ELR (cell line): Measurements from ENCODE around the gene CLEC17A.
"Not testable (repeated sequence)": the region's sequence is repeated elsewhere in the genome, so short reads cannot be mapped to it uniquely, and the experiment has no call there.

Source experiments
- DNase-seq: peaks from one replicate; pipeline ENCODE4 v3.0.0-alpha.2; 2015; ENCODE audit warnings: low read depth

Gene CLEC17A

GRCh38 chr19:14582894-14583340, at the start of gene CLEC17A:
Gene CLEC17A, plus strand, starts transcription at chr19:14583084. Its CDS starts 77 bp downstream, at chr19:14583161.
- DNase-seq, result no peak

GRCh38 chr19:14533450-14533849, 49.4 kb upstream of the CLEC17A start:
- no peak for DNase-seq

GRCh38 chr19:14536926-14537692, 45.8 kb upstream of the CLEC17A start:
- peak; percentile 55 for DNase-seq

- DNase-seq, result no peak
Observed at GRCh38 chr19:14540741-14541525, 42.0 kb upstream of the CLEC17A start.

GRCh38 chr19:14541979-14542378, 40.9 kb upstream of the CLEC17A start:
- DNase-seq, result not testable (repeated sequence)

- peak; percentile 43 for DNase-seq
Observed at GRCh38 chr19:14542711-14543328, 40.1 kb upstream of the CLEC17A start.

GRCh38 chr19:14544047-14544446, 38.8 kb upstream of the CLEC17A start:
- no peak for DNase-seq

- no peak for DNase-seq
Observed at GRCh38 chr19:14544977-14545715, 37.7 kb upstream of the CLEC17A start.

- DNase-seq, result no peak
Observed at GRCh38 chr19:14545716-14546082, 37.2 kb upstream of the CLEC17A start.

GRCh38 chr19:14550201-14550754, 32.6 kb upstream of the CLEC17A start:
- DNase-seq, result no peak

- peak; percentile 43 for DNase-seq
Observed at GRCh38 chr19:14551134-14552005, 31.5 kb upstream of the CLEC17A start.

GRCh38 chr19:14552006-14552360, 30.9 kb upstream of the CLEC17A start:
- DNase-seq, result not testable (repeated sequence)

GRCh38 chr19:14553042-14553938, 29.6 kb upstream of the CLEC17A start:
- no peak for DNase-seq

- no peak for DNase-seq
Observed at GRCh38 chr19:14553939-14554243, 29.0 kb upstream of the CLEC17A start.

GRCh38 chr19:14554382-14554812, 28.5 kb upstream of the CLEC17A start:
- DNase-seq, result no peak

- DNase-seq, result peak; percentile 72
Observed at GRCh38 chr19:14555918-14556661, 26.8 kb upstream of the CLEC17A start.

GRCh38 chr19:14556662-14557188, 26.2 kb upstream of the CLEC17A start:
- DNase-seq, result peak; percentile 86

- DNase-seq, result no peak
Observed at GRCh38 chr19:14558370-14559066, 24.4 kb upstream of the CLEC17A start.
